Measurements from ENCODE around the gene THBS1.
A peak's percentile ranks its signal among the peaks of the same experiment; 100 is the strongest.

THBS1 gene

DNA sequence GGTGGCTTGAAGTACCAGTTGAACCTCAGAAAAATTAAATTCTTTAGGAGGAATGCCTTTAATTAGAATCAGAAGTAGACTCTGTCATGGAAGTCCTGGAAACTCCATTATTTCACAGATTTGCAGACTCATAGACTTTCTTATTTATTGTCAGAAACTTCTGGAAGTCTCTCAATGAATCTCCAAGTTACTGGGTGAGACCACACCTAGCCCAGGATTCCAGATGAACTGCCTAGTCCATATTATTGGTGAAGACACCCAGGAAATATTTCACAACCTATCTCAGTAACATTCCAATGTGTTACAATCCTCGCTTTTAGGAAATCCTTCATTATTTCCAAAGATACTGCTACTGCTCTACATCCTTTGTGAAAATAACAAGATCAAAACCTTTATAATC, 6.5 kb upstream of the THBS1 start:
- DNase-seq = no peak

DNA sequence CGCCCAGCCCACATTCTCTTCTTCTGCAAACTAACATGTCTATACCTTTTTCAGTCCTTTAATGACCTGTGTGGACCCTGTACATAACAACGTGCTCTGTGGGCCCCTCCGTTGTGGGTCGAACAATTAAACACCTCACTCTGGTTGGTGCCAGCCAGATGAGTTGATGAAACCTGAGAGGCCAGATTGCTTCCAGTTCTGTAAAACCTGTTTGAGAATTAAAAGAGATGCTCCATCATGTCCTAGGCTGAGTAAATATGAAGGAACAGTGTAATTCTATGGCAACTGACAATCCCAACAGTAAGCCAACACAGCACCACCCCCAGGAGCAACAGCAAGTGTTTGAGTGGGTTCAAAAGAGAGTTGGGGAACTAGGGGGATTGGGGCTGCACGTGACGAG, 5.7 kb upstream of the THBS1 start:
- no peak for DNase-seq

DNA sequence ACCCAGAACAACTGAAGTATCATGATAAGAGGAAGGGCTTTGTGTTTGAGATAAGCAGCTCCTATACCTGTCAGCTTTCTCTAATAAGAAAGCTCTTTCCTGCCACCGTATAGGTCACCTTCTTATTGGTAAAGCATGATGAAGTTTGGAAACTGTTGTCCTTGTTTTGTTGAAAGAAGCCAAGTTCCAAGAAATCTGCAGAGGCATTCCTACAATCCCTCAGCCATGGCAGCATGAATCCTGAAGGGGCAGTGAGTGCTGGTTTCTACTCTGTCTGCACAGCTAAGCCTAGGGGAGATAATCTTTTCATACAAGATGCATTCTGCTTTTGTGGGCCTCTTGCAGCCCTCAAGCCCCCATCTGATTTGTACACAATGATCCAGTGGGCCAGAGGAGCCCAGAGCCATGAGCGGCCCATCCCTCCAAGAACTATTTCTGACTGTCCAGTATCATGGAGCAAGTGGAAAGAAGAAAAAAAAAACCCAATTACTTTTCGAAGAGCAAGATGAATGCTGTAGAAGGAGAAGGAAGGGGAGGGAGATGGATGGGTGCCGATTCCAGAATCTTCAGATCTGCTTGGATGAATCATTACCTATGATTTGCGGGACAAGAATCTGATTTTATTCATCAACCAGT, 1.9 kb upstream of the THBS1 start:
- DNase-seq = no peak

DNA sequence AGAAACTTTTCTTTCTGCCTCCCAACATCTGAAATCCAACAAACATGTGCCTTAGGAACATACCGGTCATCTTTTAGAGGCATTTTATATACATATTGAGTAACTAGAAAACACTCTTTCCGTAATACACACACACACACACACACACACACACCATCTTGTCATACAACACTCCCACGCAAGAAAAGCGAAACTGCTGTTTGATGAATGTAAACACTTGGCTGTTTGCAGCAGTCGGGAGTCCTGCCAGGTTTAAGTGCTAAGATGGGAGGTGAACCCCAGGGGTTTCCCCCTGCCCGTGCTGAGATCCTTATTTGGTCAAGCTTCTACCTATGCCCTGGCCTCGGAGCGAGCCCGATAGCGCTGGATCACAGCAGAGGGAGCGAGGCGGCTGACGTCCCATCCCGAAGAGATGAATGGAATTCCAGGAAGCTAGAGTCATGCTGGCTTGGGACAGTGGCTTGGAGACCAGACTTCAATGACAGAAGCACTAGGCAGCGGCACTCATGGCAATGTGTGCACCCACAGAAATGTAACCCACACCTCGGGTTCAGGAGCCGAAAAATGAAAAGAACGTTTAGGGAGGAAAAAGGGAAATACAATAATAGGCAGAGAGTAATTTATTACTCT, 1.3 kb upstream of the THBS1 start:
- peak; percentile 15 for DNase-seq

DNA sequence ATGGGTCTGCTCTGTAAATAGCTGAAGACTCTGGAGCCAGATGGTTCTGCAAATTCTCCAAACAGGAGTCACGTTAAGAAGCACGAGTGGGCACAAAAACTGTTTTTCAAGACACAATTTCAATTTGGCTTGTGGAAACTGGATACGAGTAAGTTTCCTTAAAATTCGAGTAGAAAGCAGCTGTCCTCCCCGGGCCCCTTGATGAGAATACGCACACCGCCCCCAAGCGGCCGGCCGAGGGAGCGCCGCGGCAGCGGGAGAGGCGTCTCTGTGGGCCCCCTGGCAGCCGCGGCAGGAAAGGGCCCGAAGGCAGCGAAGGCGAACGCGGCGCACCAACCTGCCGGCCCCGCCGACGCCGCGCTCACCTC, 778 bp upstream of the THBS1 start:
- DNase-seq = peak; percentile 51

DNA sequence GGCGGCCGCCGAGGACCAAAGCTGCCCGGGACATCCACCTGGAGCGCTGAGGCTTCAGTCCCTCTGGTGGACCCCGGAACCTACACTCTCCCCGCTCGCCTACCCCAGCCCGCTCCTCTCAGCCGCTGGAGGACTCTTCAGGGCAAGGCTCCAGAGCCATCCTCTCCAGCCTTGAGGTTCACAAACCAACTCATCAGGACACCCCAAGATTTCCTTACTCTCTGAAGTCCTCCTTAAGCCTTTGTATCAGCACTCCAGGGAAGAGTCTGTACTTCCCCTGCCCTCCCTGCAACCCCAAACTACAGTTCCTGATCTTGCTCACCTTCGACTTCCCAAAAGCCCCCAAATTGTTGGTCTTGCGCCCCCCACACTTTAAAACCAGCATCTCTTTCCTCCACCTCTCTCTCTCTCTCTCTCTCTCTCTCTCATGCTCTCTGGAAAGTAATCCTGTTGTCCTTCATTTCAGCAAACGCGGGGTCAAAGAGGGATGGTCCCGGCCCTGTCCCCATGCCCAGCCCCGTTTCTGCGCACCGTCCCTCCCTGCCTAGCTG, 438 bp downstream of the THBS1 start:
- DNase-seq = no peak

DNA sequence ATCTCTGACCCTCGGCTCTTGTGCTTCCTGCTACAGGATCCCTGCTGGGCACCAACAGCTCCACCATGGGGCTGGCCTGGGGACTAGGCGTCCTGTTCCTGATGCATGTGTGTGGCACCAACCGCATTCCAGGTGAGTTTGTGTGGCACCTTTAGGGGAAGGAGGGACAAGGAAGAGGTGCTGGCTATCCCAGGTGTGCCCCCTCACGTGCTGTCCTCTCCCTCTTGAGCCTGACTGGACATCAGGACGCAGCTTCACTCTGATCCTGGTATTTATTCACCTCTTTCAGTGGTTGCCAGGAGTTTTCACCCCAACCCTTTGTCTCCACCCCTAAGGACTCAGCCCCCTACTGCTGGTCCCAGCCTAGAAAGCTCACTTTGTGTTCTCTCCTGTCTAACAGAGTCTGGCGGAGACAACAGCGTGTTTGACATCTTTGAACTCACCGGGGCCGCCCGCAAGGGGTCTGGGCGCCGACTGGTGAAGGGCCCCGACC, 960 bp downstream of the THBS1 start:
- no peak for DNase-seq

DNA sequence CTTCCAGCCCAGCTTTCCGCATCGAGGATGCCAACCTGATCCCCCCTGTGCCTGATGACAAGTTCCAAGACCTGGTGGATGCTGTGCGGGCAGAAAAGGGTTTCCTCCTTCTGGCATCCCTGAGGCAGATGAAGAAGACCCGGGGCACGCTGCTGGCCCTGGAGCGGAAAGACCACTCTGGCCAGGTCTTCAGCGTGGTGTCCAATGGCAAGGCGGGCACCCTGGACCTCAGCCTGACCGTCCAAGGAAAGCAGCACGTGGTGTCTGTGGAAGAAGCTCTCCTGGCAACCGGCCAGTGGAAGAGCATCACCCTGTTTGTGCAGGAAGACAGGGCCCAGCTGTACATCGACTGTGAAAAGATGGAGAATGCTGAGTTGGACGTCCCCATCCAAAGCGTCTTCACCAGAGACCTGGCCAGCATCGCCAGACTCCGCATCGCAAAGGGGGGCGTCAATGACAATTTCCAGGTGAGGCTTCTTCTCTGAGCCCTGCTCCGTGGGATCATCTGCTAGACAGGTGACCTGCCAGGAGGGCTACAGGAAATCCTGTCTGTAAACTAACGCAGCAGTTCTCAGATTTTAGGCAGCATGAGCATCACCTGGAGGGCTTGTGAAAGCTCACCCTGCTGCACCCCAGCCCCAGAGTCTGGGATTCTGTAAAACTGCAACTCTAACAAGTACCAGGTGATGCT, 1.6 kb downstream of the THBS1 start:
- no peak for DNase-seq

DNA sequence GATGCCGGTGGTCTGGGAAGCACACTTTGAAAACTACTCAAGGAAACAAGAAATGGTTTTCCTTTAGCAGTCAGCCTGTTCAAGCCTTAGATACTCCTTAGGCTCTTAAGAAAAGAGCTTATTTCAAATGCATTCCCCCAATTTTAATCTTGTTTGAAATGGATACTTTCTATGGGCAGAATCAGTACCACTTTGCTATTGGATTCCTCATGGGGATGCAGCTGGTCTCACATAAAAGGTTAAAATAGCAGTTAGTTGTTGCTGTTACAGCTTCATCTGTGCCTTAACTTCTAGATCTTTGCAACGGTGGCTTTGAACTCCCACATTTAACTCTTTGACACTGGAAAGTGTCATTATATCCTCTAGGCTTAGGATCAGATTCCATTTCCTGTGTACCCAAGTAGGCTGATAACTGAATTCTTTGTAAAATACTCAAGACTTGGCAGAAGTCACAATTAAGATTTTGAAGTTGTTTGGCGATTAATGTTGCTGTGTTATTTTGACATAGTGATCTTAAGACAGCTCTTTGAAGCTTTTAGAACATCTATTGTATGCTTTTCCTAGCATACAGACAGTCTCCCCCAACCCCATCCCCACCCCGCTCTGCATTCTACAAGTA, 2.2 kb downstream of the THBS1 start:
- no peak for DNase-seq

DNA sequence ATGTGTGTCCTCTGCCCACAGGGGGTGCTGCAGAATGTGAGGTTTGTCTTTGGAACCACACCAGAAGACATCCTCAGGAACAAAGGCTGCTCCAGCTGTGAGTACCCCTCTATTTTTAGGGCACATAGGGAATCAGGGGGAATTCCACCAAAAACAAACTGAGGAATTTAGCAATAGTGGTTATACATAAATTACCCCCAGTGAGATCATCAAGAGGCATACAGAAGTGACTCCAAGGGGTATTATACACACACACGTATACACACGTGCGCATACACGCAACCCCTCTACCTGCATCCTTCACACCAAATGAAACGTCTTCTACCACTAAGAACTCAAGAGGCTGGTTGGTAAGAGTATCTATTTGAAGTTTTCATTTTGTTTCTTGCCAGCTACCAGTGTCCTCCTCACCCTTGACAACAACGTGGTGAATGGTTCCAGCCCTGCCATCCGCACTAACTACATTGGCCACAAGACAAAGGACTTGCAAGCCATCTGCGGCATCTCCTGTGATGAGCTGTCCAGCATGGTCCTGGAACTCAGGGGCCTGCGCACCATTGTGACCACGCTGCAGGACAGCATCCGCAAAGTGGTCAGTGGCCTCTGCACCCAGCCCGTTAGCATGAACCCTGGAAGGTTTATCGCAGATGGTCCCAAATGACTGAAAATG, 2.9 kb downstream of the THBS1 start:
- no peak for DNase-seq

DNA sequence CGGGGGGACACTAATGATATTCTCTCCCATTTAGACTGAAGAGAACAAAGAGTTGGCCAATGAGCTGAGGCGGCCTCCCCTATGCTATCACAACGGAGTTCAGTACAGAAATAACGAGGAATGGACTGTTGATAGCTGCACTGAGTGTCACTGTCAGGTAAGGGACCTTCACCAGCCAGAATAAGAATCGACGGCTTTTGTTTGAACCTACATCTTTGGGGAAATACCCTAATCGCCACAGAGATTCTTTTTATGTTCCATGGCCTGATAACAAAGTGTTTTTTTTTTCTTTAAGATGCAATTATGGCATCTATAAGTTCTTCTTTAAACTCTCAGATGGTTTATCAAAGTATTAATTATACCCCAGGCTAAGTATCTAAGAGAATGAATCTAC, 3.4 kb downstream of the THBS1 start:
- DNase-seq = no peak

DNA sequence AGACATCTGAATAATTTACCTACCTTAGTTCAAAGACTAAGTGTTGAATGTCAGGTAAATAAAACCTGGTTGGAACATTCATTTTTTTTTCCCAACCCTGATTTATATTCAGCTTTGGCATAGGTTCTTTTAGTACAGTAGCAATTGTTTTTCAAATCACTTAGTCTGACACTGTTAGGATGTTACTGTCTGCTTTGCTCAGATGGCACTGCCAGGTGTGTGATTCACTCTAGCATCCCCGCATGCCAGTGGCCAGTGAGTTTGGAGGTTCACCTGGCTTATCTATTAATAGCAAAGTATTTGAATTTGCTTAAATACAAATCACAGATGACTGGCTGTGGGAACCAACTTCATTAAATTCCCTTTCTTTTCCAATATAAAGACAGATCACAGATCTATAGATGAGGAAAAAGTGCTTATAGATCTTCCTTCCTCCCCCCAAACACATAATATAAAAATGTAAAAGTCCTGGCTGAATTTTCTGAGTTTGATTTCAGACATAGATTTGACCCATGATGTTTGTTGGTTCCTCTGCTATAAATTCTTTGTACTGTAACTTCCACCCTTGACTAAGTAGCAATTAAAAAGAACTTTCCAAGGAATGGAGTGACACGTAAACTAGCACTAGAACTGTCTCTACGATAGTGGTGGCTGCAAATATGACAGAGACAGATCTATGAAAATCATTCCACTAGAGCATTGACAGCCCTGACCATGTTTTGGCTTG, 3.9 kb downstream of the THBS1 start:
- DNase-seq = no peak

DNA sequence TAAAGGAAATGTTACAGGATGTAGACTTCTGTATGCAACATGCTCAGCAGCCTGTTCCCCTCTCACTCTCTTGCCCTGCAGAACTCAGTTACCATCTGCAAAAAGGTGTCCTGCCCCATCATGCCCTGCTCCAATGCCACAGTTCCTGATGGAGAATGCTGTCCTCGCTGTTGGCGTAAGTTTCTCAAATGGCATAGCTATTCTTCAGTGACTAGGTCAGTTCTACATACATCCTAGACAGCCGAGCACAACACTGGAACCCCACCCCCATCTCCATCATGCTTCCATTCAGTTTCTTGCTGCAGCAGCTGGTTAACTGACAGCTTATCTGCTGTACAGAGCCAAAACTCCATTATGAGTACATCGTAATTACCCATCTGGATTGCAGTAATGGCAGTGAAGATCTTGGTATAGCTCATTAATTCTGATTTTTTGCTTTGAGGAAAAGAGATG, 4.5 kb downstream of the THBS1 start:
- no peak for DNase-seq

DNA sequence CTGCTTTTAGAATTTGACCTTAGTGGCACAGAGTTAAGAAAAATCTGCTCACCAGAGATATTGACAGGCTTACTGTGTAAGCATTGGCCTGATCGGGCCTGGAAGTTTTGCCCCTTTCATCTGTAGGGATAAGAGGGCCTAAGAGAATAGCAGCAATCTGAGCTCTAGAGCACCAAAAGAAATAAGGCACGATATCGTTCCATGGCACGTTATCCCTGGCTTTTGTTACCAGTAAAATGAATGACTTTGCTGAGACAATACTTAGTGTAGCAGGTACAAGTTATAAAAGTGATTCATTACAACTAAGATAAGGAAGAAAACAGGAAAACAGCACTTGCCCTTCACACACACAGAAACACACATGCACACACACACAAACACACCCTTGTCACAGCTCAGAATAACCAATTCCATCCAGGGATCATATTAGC, 5.0 kb downstream of the THBS1 start:
- DNase-seq = no peak

DNA sequence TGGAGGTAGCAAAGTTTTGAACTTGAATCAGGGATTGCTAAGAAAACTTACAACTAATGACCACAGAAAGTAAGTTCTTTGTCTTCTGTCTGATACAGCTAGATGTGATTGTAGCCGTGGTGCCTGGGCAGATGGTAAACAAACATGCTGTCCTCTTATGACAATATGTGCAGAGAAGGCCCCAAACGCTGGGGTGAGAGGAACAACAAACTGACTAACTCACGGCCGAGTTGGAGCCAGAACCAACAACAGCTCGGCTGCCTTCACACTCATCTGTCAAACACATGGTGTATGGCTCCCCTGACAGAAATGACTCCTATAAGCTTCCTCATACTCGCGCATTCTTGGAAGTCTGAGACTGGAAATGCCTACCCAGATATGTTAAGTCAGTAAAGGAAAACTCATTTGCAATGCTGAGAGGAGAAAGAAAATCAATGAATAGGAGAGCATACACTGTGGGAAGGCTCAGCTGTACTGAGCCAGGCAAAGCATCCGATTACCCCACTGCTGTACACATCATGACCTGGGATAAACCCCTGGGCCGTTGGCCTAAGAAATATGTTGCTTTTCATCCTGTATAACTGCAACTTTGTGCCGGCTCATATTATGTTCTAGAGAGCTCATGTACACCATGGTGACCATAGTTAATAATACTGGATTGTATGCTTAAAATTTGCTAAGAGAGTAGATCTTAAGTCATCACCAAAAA, 5.7 kb downstream of the THBS1 start:
- DNase-seq = no peak

DNA sequence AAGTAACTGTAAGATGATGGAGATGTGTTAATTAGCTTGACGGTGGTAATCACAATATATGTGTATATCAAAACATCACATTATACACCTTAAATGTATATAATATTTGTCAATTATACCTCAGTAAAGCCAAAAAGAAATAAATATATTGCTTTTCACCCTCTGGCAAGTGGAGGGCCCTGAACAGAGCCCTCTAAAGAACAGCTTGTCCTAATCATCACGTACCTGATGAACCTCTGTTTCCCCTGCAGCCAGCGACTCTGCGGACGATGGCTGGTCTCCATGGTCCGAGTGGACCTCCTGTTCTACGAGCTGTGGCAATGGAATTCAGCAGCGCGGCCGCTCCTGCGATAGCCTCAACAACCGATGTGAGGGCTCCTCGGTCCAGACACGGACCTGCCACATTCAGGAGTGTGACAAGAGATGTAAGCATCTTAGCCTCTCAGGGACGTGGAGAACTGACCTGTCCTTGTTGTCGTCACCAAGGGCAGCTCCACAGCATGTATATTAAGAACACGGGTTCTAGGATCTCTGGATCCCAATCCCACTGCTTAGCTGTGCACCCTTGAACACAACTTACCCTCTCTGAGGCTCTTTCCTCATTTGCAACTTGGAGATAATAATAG, 6.3 kb downstream of the THBS1 start:
- no peak for DNase-seq

DNA sequence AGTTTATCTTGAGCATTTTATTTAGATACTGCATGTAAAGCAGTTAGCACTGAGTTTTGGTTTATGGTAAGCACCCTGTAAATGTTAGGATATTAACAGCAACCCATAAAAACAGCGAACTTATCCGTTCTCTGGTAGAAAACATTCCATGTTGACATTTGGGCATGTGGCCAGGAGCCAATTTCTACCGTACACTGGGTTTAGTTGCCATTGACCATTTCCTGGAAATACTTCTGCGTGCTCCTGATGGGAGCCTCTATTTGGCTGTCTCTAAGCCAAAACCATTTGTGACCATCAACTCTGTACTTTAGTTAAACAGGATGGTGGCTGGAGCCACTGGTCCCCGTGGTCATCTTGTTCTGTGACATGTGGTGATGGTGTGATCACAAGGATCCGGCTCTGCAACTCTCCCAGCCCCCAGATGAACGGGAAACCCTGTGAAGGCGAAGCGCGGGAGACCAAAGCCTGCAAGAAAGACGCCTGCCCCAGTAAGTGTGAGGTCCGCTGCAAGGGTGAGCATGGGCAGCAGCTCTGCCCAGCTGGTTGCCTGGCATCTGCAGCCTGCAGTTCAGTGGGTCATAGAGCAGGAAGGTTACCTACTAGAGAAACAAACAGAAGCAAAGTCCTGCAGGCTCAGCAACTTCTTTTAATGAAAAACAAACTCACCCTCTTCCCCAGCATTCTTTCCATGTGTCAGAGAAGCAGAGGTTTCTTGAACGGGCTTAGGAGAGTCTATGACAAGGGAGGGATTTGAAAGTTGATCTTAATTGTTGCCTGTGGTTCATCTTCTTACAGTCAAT, 7.1 kb downstream of the THBS1 start:
- no peak for DNase-seq

DNA sequence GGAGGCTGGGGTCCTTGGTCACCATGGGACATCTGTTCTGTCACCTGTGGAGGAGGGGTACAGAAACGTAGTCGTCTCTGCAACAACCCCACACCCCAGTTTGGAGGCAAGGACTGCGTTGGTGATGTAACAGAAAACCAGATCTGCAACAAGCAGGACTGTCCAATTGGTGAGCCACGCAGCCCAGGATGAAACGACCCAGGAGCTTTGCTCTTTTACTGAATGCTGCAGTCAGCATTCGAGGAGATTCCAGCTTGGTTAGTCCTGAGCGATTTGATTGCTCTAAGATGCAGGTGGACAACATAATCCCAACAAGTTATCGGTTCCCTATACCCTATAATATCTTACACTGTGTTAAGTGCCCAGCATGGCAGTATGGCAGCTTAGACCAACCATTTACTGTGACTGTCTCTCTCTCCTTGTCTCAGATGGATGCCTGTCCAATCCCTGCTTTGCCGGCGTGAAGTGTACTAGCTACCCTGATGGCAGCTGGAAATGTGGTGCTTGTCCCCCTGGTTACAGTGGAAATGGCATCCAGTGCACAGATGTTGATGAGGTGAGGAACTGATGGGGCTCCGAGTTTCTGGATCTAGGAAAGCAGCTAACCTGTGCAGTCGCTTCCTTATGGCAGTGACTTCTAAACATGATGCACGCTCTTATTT, 7.8 kb downstream of the THBS1 start:
- no peak for DNase-seq

DNA sequence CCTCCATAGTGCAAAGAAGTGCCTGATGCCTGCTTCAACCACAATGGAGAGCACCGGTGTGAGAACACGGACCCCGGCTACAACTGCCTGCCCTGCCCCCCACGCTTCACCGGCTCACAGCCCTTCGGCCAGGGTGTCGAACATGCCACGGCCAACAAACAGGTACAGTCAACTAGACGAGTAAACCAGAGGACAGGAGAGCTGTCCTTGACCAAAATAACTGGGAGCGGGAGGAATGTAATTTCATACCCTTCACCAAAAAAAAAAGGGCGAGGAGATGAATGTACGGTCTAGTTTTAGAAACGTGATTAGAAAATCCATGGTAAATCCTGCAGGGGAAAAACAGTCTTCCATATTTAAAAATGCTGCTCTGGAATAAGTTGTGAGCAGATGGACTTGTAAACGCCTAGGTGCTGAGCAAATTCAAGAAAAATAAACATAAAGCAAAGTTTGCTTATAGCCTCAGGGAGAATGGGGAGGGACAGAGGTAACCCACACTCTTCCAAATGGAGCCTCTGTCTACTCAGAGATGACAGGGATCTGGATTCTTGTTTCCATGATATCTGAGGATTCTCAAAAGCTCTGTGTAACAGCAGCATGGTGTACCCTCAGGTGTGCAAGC, 8.4 kb downstream of the THBS1 start:
- DNase-seq = no peak

All from DMS79 treated with DMSO at 0.1 percent for 48 hours (cell line).